Sigmoid colon (tissue), 4 donors: ENCODE measurements around the gene CRYBB2.

Source experiments
- POLR2A ChIP-seq, 2 donors: fragments of 450-650 bp; IDR thresholded peaks; one replicate each; pipeline ENCODE4 v1.6.1; 2016; ENCODE audit warnings: antibody characterized with exemption in 2 of 2, mild to moderate bottlenecking in 2 of 2, moderate library complexity in 2 of 2
- POLR2AphosphoS5 ChIP-seq, 4 donors: sonication (generic); formaldehyde crosslinking; IDR thresholded peaks; one replicate each; pipeline ENCODE4 v1.6.1; 2017; ENCODE audit warnings: antibody characterized with exemption in 4 of 4
- TF ChIP-seq, protein P1 (sequence below), 4 experiments: fragments of 450-650 bp in 3 of 4; fragments of 200-600 bp in 1 of 4; IDR thresholded peaks; one replicate each; pipeline ENCODE4 v1.5.1; 2016 to 2019; ENCODE audit warnings: antibody characterized with exemption in 4 of 4, mild to moderate bottlenecking in 3 of 4, moderate library complexity in 2 of 4

DNA sequence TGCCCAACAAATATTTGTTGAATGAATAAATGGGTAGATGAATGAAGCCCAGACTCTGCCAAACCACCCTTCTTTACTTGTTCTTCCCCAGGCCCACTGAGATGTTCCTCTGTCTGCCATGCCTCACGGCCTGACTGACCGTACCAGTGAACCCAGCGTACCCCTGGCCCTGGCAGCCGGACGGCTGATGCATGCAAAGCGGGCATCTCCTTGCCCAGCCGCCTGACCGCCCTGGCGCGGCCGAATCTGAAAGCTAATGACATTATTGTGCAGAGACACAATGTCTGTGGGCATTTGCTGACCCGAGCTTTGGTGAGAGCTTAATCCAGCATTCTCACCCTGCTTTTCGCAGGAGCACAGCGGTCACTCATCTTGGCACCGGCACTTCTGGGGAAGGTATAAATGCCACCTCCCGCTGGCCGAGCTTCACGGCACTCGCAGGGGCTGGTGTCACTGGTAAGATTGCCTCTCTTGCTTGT lies at the start of gene CRYBB2:
- TF ChIP-seq, protein P1, sequence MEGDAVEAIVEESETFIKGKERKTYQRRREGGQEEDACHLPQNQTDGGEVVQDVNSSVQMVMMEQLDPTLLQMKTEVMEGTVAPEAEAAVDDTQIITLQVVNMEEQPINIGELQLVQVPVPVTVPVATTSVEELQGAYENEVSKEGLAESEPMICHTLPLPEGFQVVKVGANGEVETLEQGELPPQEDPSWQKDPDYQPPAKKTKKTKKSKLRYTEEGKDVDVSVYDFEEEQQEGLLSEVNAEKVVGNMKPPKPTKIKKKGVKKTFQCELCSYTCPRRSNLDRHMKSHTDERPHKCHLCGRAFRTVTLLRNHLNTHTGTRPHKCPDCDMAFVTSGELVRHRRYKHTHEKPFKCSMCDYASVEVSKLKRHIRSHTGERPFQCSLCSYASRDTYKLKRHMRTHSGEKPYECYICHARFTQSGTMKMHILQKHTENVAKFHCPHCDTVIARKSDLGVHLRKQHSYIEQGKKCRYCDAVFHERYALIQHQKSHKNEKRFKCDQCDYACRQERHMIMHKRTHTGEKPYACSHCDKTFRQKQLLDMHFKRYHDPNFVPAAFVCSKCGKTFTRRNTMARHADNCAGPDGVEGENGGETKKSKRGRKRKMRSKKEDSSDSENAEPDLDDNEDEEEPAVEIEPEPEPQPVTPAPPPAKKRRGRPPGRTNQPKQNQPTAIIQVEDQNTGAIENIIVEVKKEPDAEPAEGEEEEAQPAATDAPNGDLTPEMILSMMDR (IDR thresholded peaks at IDR 0.05): no peak
- TF ChIP-seq POLR2A (IDR thresholded peaks at IDR 0.05): no peak
- TF ChIP-seq POLR2AphosphoS5 (IDR thresholded peaks at IDR 0.05): no peak
